ENCODE results near the gene RPL21.
"Not testable (repeated sequence)": the region's sequence is repeated elsewhere in the genome, so short reads cannot be mapped to it uniquely, and the experiment has no call there.

The RPL21 gene

GRCh38 chr13:27211271-27211670, 40.1 kb upstream of the RPL21 start:
- DNase-seq, result no peak
- no peak overlapping the region for H3K9ac ChIP-seq (ENCODE audit: low read length)
- H3K79me2 ChIP-seq (ENCODE audit: control insufficient read depth, insufficient read depth, low read length), result no peaks in the 10 kb centered on the region

GRCh38 chr13:27211771-27212364, 39.5 kb upstream of the RPL21 start:
- Histone ChIP-seq H3K4me1 (ENCODE audit: control insufficient read depth, low read depth, low read length) (no peaks in the 10 kb centered on the region), H3K27me3 (ENCODE audit: insufficient read depth, low read length, poor library complexity) (no peaks in the 10 kb centered on the region), H3K9ac (ENCODE audit: low read length) (no peak overlapping the region), H3K27ac (ENCODE audit: low read depth, low read length) (no peak overlapping the region), H3K36me3 (ENCODE audit: control insufficient read depth, insufficient read depth, low read length) (no peaks in the 10 kb centered on the region), H3K4ac (ENCODE audit: low read depth, low read length) (no peak overlapping the region), H3K79me1 (ENCODE audit: low read length) (no peaks in the 10 kb centered on the region), H3K23ac (ENCODE audit: low read length) (no peak overlapping the region), H3K18ac (ENCODE audit: low read length) (no peak overlapping the region), H2BK15ac (replicated peaks; ENCODE audit: low read depth) (no peak overlapping the region), H2AK5ac (ENCODE audit: low read length) (no peak overlapping the region), H3K79me2 (ENCODE audit: control insufficient read depth, insufficient read depth, low read length) (no peaks in the 10 kb centered on the region), H3K56ac (ENCODE audit: low read length) (no peak overlapping the region), H3K4me2 (ENCODE audit: low read length) (no peak overlapping the region), H3K4me3 (ENCODE audit: low read length) (no peak overlapping the region), H4K5ac (ENCODE audit: low read length) (no peak overlapping the region), H2BK5ac (ENCODE audit: low read length) (no peak overlapping the region), H4K8ac (ENCODE audit: low read depth, low read length) (no peak overlapping the region), H2BK120ac (ENCODE audit: low read depth, low read length) (no peak overlapping the region)
- WGBS (ENCODE audit: extremely low coverage, insufficient coverage, low lambda C conversion rate), result no CpG with 5 or more reads among the region's 17 CpGs
- DNase-seq, result no peak

More at GRCh38 chr13:27211271-27211670, 40.1 kb upstream of the RPL21 start:
- H2BK120ac ChIP-seq (ENCODE audit: low read depth, low read length), result no peak overlapping the region
- H3K4me1 ChIP-seq (ENCODE audit: control insufficient read depth, low read depth, low read length), result no peaks in the 10 kb centered on the region
- H4K5ac ChIP-seq (ENCODE audit: low read length), result no peak overlapping the region
- no peak overlapping the region for H4K8ac ChIP-seq (ENCODE audit: low read depth, low read length)
- H3K18ac ChIP-seq (ENCODE audit: low read length), result no peak overlapping the region
- H3K79me1 ChIP-seq (ENCODE audit: low read length), result no peaks in the 10 kb centered on the region
- no peak overlapping the region for H3K4me3 ChIP-seq (ENCODE audit: low read length)
- no peak overlapping the region for H2BK5ac ChIP-seq (ENCODE audit: low read length)
- H3K4ac ChIP-seq (ENCODE audit: low read depth, low read length), result no peak overlapping the region
- H3K36me3 ChIP-seq (ENCODE audit: control insufficient read depth, insufficient read depth, low read length), result no peaks in the 10 kb centered on the region
- WGBS (ENCODE audit: extremely low coverage, insufficient coverage, low lambda C conversion rate), result no CpG with 5 or more reads among the region's 1 CpG
- no peak overlapping the region for H3K4me2 ChIP-seq (ENCODE audit: low read length)
- no peaks in the 10 kb centered on the region for H3K27me3 ChIP-seq (ENCODE audit: insufficient read depth, low read length, poor library complexity)
- H2AK5ac ChIP-seq (ENCODE audit: low read length), result no peak overlapping the region
- H3K27ac ChIP-seq (ENCODE audit: low read depth, low read length), result no peak overlapping the region
- no peak overlapping the region for H2BK15ac ChIP-seq (replicated peaks; ENCODE audit: low read depth)
- no peak overlapping the region for H3K23ac ChIP-seq (ENCODE audit: low read length)
- H3K56ac ChIP-seq (ENCODE audit: low read length), result no peak overlapping the region

GRCh38 chr13:27213386-27213785, 38.0 kb upstream of the RPL21 start:
- not testable (repeated sequence) for H3K18ac ChIP-seq (ENCODE audit: low read length); H4K8ac ChIP-seq (ENCODE audit: low read depth, low read length); H3K9ac ChIP-seq (ENCODE audit: low read length); H3K4ac ChIP-seq (ENCODE audit: low read depth, low read length); H2AK5ac ChIP-seq (ENCODE audit: low read length); H3K4me3 ChIP-seq (ENCODE audit: low read length); H2BK5ac ChIP-seq (ENCODE audit: low read length); H3K36me3 ChIP-seq (ENCODE audit: control insufficient read depth, insufficient read depth, low read length); H3K4me2 ChIP-seq (ENCODE audit: low read length); H4K5ac ChIP-seq (ENCODE audit: low read length); DNase-seq; H3K23ac ChIP-seq (ENCODE audit: low read length); H3K27me3 ChIP-seq (ENCODE audit: insufficient read depth, low read length, poor library complexity); H3K79me2 ChIP-seq (ENCODE audit: control insufficient read depth, insufficient read depth, low read length); H2BK15ac ChIP-seq (replicated peaks; ENCODE audit: low read depth); H3K4me1 ChIP-seq (ENCODE audit: control insufficient read depth, low read depth, low read length); H2BK120ac ChIP-seq (ENCODE audit: low read depth, low read length); H3K56ac ChIP-seq (ENCODE audit: low read length); H3K27ac ChIP-seq (ENCODE audit: low read depth, low read length); H3K79me1 ChIP-seq (ENCODE audit: low read length)
- no CpG with 5 or more reads among the region's 5 CpGs for WGBS (ENCODE audit: extremely low coverage, insufficient coverage, low lambda C conversion rate)

GRCh38 chr13:27217791-27218190, 33.6 kb upstream of the RPL21 start:
- H3K27me3 ChIP-seq (ENCODE audit: insufficient read depth, low read length, poor library complexity); H3K9ac ChIP-seq (ENCODE audit: low read length); H4K8ac ChIP-seq (ENCODE audit: low read depth, low read length); H3K23ac ChIP-seq (ENCODE audit: low read length); H3K56ac ChIP-seq (ENCODE audit: low read length); H3K27ac ChIP-seq (ENCODE audit: low read depth, low read length); H3K4me3 ChIP-seq (ENCODE audit: low read length); H2BK15ac ChIP-seq (replicated peaks; ENCODE audit: low read depth); H3K36me3 ChIP-seq (ENCODE audit: control insufficient read depth, insufficient read depth, low read length); H4K5ac ChIP-seq (ENCODE audit: low read length); H3K79me2 ChIP-seq (ENCODE audit: control insufficient read depth, insufficient read depth, low read length); H3K4me2 ChIP-seq (ENCODE audit: low read length); H3K4me1 ChIP-seq (ENCODE audit: control insufficient read depth, low read depth, low read length); H3K18ac ChIP-seq (ENCODE audit: low read length); H2BK120ac ChIP-seq (ENCODE audit: low read depth, low read length); H3K4ac ChIP-seq (ENCODE audit: low read depth, low read length); H3K79me1 ChIP-seq (ENCODE audit: low read length); H2AK5ac ChIP-seq (ENCODE audit: low read length); DNase-seq; H2BK5ac ChIP-seq (ENCODE audit: low read length): not testable (repeated sequence)
- WGBS (ENCODE audit: extremely low coverage, insufficient coverage, low lambda C conversion rate), result no CpG with 5 or more reads among the region's 2 CpGs

- H3K9ac ChIP-seq (ENCODE audit: low read length); H3K23ac ChIP-seq (ENCODE audit: low read length); DNase-seq; H2BK5ac ChIP-seq (ENCODE audit: low read length); H3K79me1 ChIP-seq (ENCODE audit: low read length); H2BK15ac ChIP-seq (replicated peaks; ENCODE audit: low read depth); H4K5ac ChIP-seq (ENCODE audit: low read length); H3K4ac ChIP-seq (ENCODE audit: low read depth, low read length); H3K56ac ChIP-seq (ENCODE audit: low read length); H3K36me3 ChIP-seq (ENCODE audit: control insufficient read depth, insufficient read depth, low read length); H3K79me2 ChIP-seq (ENCODE audit: control insufficient read depth, insufficient read depth, low read length); H2AK5ac ChIP-seq (ENCODE audit: low read length); H2BK120ac ChIP-seq (ENCODE audit: low read depth, low read length); H4K8ac ChIP-seq (ENCODE audit: low read depth, low read length); H3K27ac ChIP-seq (ENCODE audit: low read depth, low read length); H3K4me3 ChIP-seq (ENCODE audit: low read length); H3K27me3 ChIP-seq (ENCODE audit: insufficient read depth, low read length, poor library complexity); H3K4me2 ChIP-seq (ENCODE audit: low read length); H3K18ac ChIP-seq (ENCODE audit: low read length); H3K4me1 ChIP-seq (ENCODE audit: control insufficient read depth, low read depth, low read length): not testable (repeated sequence)
- WGBS (ENCODE audit: extremely low coverage, insufficient coverage, low lambda C conversion rate), result no CpG with 5 or more reads among the region's 1 CpG
Measured at GRCh38 chr13:27218861-27219260, 32.5 kb upstream of the RPL21 start.

- H3K4me2 ChIP-seq (ENCODE audit: low read length), result no peak overlapping the region
- no peak overlapping the region for H3K4me3 ChIP-seq (ENCODE audit: low read length)
- no peak overlapping the region for H3K27ac ChIP-seq (ENCODE audit: low read depth, low read length)
- no peak overlapping the region for H4K5ac ChIP-seq (ENCODE audit: low read length)
- no peak overlapping the region for H4K8ac ChIP-seq (ENCODE audit: low read depth, low read length)
- no peak overlapping the region for H3K18ac ChIP-seq (ENCODE audit: low read length)
- WGBS (ENCODE audit: extremely low coverage, insufficient coverage, low lambda C conversion rate), result no CpG with 5 or more reads among the region's 19 CpGs
- H3K4ac ChIP-seq (ENCODE audit: low read depth, low read length), result no peak overlapping the region
- DNase-seq, result no peak
- H3K36me3 ChIP-seq (ENCODE audit: control insufficient read depth, insufficient read depth, low read length), result no peaks in the 10 kb centered on the region
- H3K23ac ChIP-seq (ENCODE audit: low read length), result no peak overlapping the region
- H2BK5ac ChIP-seq (ENCODE audit: low read length), result no peak overlapping the region
- no peak overlapping the region for H2BK120ac ChIP-seq (ENCODE audit: low read depth, low read length)
- H2AK5ac ChIP-seq (ENCODE audit: low read length), result no peak overlapping the region
- H3K79me2 ChIP-seq (ENCODE audit: control insufficient read depth, insufficient read depth, low read length), result no peaks in the 10 kb centered on the region
- H3K79me1 ChIP-seq (ENCODE audit: low read length), result no peaks in the 10 kb centered on the region
- no peaks in the 10 kb centered on the region for H3K27me3 ChIP-seq (ENCODE audit: insufficient read depth, low read length, poor library complexity)
- no peak overlapping the region for H3K9ac ChIP-seq (ENCODE audit: low read length)
- H3K56ac ChIP-seq (ENCODE audit: low read length), result no peak overlapping the region
- no peak overlapping the region for H2BK15ac ChIP-seq (replicated peaks; ENCODE audit: low read depth)
- H3K4me1 ChIP-seq (ENCODE audit: control insufficient read depth, low read depth, low read length), result no peaks in the 10 kb centered on the region
Measured at GRCh38 chr13:27219611-27220010, 31.7 kb upstream of the RPL21 start.

All from mesendoderm (in vitro differentiated cells).